Midbrain (tissue), 1 donor: Measurements from ENCODE around the gene TIAL1.
"Not testable (repeated sequence)": the region's sequence is repeated elsewhere in the genome, so short reads cannot be mapped to it uniquely, and the experiment has no call there.

Experiments
- DNase-seq: peaks from one replicate; lab custom pipeline; 2025; lab: John Stamatoyannopoulos, UW

The TIAL1 gene

GRCh38 chr10:119549247-119549999 is 47.3 kb downstream of the TIAL1 start:
- no peak for DNase-seq

DNA sequence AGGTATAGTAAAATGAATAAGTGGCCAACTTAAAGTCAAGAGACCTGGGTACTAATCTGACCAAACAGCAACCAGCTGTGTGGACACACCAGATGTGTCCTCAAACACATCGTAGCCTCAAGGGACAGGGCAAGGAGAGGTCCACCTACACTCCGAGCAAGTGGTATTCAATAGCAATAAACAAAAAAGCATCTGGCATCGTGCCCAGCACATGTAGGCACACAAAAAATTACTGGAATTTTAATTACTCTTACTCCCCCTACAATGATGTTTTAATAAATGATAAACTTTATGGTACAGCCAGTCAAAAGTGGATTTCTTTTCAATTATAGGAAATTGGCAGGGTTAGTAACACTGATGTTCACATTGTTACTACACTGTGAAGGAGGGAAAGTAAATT is 50.8 kb downstream of the TIAL1 start:
- DNase-seq: no peak

- no peak for DNase-seq
Observed at GRCh38 chr10:119545310-119545709, 51.5 kb downstream of the TIAL1 start.

DNA sequence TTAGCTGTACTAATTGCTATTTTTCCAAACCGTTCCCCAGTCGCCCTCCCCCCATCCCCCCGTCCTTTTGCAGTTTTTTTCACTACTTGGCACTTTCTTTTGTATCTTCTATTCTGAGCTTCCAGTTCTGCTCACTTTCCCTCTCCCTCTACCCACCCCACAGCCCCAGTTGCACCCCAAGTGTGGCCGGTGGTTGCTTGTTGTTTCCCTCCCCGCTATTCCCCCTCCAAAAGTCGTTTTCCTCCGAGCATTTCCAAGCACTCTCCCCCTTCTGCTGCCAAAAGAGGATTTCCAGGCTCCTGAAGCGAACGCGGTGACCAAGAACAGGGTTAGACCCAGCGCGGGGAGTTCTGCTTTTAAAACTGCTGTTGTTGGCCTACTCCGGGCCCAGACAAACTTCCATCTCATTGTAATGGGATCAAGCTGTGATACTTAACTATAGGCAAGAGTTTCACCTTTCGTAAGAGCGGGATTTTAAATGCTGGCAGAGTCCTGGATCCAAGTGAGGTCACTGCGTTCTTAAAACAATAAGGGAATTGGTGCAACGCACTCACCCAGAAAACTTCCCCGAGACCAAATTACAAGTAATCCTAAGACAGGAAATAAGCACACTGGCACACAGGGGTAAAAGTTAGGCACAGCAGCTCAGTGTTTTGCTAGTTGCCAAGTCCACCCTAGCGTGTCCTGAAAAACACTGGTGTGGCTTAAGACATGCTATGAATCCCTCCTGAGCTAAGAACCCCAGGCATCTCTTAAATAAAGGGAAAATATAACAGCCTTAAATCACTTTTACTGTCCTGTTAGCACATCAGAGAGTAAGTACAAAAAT is 52.7 kb downstream of the TIAL1 start:
- DNase-seq: no peak

DNA sequence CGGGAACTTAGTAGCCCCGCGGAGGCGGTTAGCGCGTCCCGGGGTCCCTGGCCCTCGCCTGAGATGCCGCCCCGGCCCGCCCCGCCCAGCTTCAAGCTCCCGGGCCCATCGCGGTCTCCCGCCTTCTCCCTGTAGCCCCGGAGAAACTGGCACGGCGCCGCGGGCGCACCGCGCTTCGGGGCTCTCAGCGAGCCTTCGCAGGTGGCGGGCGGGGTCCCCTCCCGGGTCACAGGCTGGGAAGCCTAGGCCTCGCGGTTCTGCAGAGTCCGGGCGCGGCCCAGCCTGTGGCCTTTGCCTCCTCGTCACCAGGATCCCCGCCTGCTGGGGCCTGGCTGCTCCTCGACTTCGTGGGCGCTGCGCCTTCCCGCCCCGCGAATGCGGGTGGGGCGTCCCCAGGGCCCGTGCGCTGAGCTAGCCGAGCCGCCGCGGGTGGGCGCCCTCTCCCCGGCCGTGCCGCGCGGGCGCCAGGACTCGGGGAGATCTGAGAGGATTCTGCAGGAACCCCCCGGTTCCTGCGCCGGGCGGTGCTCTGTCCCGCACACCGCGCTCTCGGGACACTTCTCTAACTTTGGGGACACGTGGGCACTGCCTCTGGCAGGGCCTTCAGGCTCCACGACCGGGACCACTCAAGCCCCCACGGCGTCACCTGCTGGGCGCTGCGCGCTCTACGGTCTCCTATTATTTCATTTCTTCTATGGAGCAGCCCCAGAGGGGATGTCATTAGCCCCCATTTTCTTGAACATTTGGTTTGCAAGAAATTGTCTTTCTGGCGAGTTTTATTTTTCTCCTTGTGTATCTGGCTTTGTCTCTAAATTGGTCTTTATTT is 53.6 kb downstream of the TIAL1 start:
- peak; percentile 5 for DNase-seq

GRCh38 chr10:119542357-119542987 is 54.3 kb downstream of the TIAL1 start, which contains the start of gene RGS10:
Gene RGS10 (minus strand): TSS chr10:119542719. CDS start chr10:119542638, 81 bp downstream.
- peak; percentile 28 for DNase-seq

DNA sequence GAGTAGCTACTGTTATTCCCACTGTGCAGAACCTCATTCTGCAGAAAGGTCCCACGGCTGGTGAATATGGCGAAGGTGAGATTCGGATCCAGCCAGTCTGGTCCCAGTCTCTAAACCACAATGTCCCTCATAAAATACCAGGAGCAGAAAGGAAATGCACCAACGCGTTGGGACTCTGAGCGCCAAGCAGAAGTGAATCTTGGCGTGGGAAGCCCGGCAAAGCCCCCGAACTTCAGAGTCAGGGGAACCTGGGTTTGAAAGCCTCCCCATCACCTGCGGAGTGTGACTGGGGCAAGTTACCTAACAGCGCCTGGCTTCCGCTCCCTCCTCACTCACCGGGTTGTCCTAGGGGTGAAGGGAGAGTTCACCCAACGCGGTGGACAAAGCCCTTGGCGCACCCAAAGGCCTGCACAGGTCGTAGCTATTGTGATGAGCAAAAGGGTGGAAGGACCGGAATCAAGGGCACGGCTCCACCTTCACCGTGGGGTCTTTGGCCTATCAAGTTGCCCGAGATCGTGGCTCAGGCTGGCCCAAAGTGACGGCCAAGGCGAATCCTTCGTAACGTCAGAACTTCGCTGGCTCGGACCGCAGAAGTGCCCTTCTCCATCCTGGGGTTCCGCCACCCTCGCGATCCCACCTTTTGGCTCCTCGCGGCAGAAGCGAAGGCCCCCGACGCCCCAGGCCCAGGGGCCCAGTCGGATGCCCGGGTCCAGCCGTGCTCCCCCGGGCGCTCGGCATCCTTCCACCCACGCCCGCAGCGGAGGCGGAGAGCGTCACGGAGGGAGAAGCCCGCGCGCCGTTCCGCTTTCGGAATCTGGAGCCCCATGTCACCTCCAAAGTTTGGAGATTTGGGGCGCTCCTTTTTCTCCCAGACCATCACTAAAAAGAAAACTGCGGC is 55.1 kb downstream of the TIAL1 start:
- DNase-seq: no peak

- DNase-seq: no peak
Observed at GRCh38 chr10:119541046-119541445, 55.7 kb downstream of the TIAL1 start.

DNA sequence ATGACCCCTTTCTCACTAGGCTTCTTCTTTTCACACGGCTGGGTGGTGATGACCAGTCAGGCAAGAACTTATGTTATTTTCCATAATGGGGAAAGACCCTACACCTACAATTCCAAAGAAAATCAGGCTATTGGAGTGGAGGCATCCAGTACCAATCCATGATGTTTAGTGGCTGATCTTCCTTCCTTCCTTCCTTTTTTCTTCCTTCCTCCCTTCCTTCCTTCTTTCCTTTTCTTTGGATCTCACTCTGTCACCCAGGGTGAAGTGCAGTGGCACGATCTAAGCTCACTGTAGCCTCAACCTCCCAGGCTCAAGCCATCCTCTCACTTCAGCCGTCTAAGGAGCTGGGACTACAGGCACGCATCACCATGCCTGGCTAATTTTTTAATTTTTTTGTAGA is 56.7 kb downstream of the TIAL1 start:
- no peak for DNase-seq

GRCh38 chr10:119539359-119539825 is 57.4 kb downstream of the TIAL1 start:
- DNase-seq: no peak

DNA sequence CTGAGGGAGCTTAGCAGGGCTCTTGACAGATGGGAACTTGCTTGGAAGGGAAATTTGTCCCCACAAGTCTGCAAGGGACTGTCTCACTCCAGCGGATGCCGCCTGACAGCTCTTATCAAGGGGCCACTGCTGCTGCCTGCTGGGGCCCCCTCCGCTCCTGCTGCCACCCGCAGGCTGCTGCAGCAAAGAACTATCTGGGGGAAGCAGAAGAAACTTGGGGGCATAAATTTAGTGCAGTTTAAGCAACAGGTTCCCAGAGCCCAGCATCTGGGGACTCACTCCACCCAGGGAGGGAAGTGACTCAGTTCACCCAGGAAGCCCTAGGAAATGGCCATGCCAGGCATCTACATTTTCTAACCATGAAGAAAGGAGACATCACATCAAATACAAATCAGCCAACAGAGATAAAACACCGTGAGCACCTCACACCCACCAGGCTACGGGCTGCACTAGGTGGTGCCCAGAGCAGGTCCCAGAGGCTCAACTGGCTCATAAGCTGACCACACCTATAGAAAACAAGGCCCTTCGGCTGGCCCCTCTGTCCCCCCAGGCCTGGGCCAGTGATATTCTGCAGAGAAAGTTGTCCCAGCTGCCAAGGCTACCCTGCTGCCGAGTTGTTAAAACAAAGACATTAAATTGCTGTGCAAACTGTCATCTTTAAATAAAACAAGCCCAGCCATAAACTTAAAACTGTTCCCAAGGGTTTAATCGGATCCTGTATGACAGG is 58.0 kb downstream of the TIAL1 start:
- no peak for DNase-seq

GRCh38 chr10:119537953-119538630 is 58.7 kb downstream of the TIAL1 start:
- no peak for DNase-seq

DNA sequence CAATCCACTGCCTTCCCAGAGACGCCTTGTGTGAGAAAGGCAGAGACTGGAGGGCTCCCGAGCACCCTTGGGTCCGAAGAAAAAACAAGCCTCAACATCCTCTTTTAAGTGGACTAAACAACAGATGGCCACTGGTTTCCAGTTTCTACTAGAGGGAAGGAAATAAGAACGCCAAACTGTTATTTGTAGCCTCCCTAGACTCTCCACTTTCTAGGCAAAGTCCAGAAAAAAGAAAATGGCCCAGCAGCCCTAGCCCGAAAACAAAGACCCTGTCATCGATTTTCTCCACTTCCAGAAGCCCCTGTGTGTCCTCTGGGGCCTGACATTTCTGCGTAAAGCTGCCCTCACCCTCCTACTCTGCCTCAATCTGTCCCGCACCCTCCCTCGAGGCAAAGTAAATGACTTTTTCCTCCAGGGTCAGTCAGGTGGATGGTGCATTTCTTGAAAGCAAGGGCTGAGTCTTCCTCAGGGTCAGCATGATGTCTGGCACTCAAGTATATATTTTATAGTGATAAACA is 60.2 kb downstream of the TIAL1 start:
- peak; percentile 44 for DNase-seq

DNA sequence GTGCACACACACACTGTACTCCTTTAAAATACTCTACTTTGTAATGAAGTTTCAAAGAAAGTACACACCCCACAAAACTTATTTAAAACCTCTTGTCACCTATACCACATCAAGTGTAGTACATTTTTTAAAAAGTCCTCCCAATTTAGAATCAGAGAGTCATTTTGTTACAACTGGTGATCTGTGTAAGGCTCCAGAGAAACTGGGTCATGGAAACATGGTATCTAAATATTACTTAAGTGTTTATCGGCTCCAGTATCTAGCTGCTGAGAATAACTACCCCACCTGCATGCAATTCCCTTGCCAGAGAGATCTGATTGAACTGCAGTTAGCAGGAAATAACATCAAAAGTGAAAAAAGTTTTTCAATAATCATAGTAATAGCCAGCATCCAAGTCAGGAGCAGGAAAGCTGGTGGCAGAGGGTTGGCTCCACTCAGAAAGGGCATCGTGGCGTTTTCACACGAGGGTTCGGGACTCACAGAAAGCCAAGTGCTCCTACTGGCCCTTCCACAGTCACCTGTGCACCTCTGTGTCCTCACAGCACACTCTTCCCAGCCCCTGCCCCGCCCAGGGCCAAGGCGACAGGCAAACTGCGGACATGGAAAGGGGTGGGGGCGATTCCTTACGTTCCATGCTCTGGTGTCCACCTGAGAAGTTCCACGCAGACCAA is 60.8 kb downstream of the TIAL1 start:
- no peak for DNase-seq

DNA sequence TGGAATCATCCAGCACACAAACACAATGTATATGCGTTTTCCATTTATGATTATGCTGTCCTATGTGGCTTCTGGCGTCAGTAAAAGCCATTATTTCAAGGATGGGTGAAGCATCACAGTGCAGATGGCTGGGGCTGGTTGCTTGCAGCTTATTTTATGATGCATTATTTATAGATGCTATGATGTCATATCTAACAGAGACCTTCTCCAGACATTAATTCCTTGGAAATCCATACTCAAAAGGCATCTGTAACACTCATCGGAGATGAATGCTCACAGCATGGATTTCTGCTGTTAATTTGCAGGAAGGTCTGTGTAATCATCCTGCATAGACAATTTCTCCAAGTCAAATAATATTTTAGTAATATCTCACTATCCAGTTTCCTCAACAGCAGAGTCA is 61.5 kb downstream of the TIAL1 start:
- no peak for DNase-seq

- no peak for DNase-seq
Observed at GRCh38 chr10:119533473-119533872, 63.3 kb downstream of the TIAL1 start.

DNA sequence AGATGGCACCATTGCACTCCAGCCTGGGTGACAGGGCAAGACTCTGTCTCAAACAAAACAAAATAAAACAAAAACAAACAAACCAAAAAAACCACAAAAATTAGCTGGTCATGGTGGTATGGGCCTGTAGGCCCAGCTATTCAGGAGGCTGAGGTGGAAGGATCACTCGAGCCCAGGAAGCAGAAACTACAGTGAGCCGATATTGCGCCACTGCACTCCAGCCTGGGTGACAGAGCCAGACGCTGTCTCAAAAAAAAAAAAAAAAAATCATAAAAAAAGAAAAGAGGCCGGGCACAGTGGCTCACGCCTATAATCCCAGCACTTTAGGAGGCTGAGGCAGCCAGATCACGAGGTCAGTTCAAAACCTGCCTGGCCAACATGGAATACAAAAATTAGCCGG is 64.0 kb downstream of the TIAL1 start:
- DNase-seq: not testable (repeated sequence)

- DNase-seq: not testable (repeated sequence)
Observed at GRCh38 chr10:119532251-119532650, 64.5 kb downstream of the TIAL1 start.

- DNase-seq: no peak
Observed at GRCh38 chr10:119531067-119531466, 65.7 kb downstream of the TIAL1 start.
